Esophagus squamous epithelium (tissue), 5 donors: ENCODE results near the gene ZDHHC11B. TPM values are rescaled to one million over a fixed set of nuclear protein-coding genes. Genes with fewer than 3 reads are reported as not detected.

Experiments used
- DNase-seq: peaks from one replicate; lab custom pipeline; 2025; lab: John Stamatoyannopoulos, UW
- H3K27ac ChIP-seq, 4 donors: fragments of 200-600 bp; sonication (generic); one replicate each; pipeline ENCODE4 v1.5.1; 2016 to 2019; ENCODE audit warnings: mild to moderate bottlenecking in 1 of 4
- H3K27me3 ChIP-seq, 4 donors: fragments of 200-600 bp; sonication (generic); 1 replicate in 3 of 4; 2 replicates in 1 of 4; pipeline versions ENCODE4 v1.5.1 to v1.6.0; 2017 to 2021; ENCODE audit warnings: antibody characterized with exemption in 1 of 4
- H3K36me3 ChIP-seq, 3 donors: fragments of 200-600 bp; sonication (generic); one replicate each; pipeline ENCODE4 v1.5.1; 2016 to 2019
- H3K4me1 ChIP-seq, 3 donors: fragments of 200-600 bp; sonication (generic); one replicate each; pipeline ENCODE4 v1.5.1; 2017 to 2019
- H3K4me3 ChIP-seq, 4 donors: fragments of 200-600 bp; sonication (generic); 1 replicate in 3 of 4; 2 replicates in 1 of 4; pipeline ENCODE4 v1.5.1; 2016 to 2019; ENCODE audit warnings: mild to moderate bottlenecking in 2 of 4, moderate library complexity in 1 of 4
- H3K9me3 ChIP-seq, 3 donors: fragments of 200-600 bp; sonication (generic); one replicate each; pipeline ENCODE4 v1.5.1; 2016 to 2019
- CTCF ChIP-seq, 6 experiments: fragments of 450-650 bp in 4 of 6; fragments of 200-600 bp in 2 of 6; sonication (generic) in 2 of 6; IDR thresholded peaks; one replicate each; pipeline ENCODE4 v1.5.1; 2016 to 2019; ENCODE audit warnings: antibody characterized with exemption in 6 of 6, mild to moderate bottlenecking in 4 of 6, moderate library complexity in 4 of 6
- POLR2A ChIP-seq, 4 donors: fragments of 450-650 bp; IDR thresholded peaks; one replicate each; pipeline ENCODE4 v1.6.1; 2017; ENCODE audit warnings: antibody characterized with exemption in 4 of 4, mild to moderate bottlenecking in 4 of 4, moderate library complexity in 3 of 4
- WGBS, 2 donors: methylation state at CpG; one replicate each; pipeline ENCODE4 v1.1.5; 2018; 5-methylcytosine and 5-hydroxymethylcytosine counted together
- intact Hi-C: fragments of 100-400 bp; cut with DNase I; formaldehyde crosslinking; loops from one replicate; pipeline ENCODE4 v1.15.0; 2022
- total RNA-seq, 4 donors: library from RNA; depleted of rRNA; stranded (reverse); fragments of >200 nt; gene quantifications; one replicate each; pipeline ENCODE4 v1.1.0, GENCODE V29; 2016
- donor health status: DM: yes; HTN: yes; CAD: no.

Gene ZDHHC11B
- total RNA-seq, 4 donors from 2014 or later = 0.44 to 4.6 (median 2.7) TPM

GRCh38 chr5:668283-668995 is 116.1 kb downstream of the ZDHHC11B start:
- 82 to 84% methylated on average over 17 to 30 of the region's 44 CpGs for WGBS, 2 donors
- H3K4me1 ChIP-seq = peaks cover 27 to 60% (median 37%) of the 10 kb centered on the region in 3 donors
- H3K4me3 ChIP-seq = no peak overlapping the region
- TF ChIP-seq CTCF (IDR thresholded peaks at IDR 0.05) (no peak), POLR2A (IDR thresholded peaks at IDR 0.05) (no peak)
- DNase-seq = no peak
- no peaks in the 10 kb centered on the region for H3K9me3 ChIP-seq
- H3K27ac ChIP-seq = peak overlapping the region in 2 of 4 donors; percentile 5 to 48
- intact Hi-C loops = no loop called here
- no peaks in the 10 kb centered on the region for H3K27me3 ChIP-seq
- H3K36me3 ChIP-seq = peaks cover 0 to 37% (median 4%) of the 10 kb centered on the region in 3 donors

- intact Hi-C loops = no loop called here
Measured at GRCh38 chr5:666816-667498, 117.6 kb downstream of the ZDHHC11B start.

GRCh38 chr5:665956-666711 is 118.4 kb downstream of the ZDHHC11B start:
- intact Hi-C loops = no loop called here
- 83 to 100% methylated on average over 1 to 7 of the region's 40 CpGs for WGBS, 2 donors

More at GRCh38 chr5:666816-667498, 117.6 kb downstream of the ZDHHC11B start:
- Histone ChIP-seq H3K27ac (no peak overlapping the region), H3K9me3 (no peaks in the 10 kb centered on the region), H3K4me3 (no peak overlapping the region), H3K27me3 (no peaks in the 10 kb centered on the region), H3K4me1 (peaks cover 12 to 49% (median 24%) of the 10 kb centered on the region in 3 donors), H3K36me3 (peaks cover 0 to 52% (median 11%) of the 10 kb centered on the region in 3 donors)
- TF ChIP-seq CTCF (IDR thresholded peaks at IDR 0.05) = no peak
- no peak for DNase-seq
- 86% methylated on average over 8 of the region's 13 CpGs; no CpG with 5 or more reads in 1 of the 2 donors for WGBS, 2 donors

GRCh38 chr5:665541-665955 is 119.0 kb downstream of the ZDHHC11B start:
- H3K27me3 ChIP-seq = no peaks in the 10 kb centered on the region
- H3K36me3 ChIP-seq = peaks cover 0 to 66% (median 11%) of the 10 kb centered on the region in 3 donors
- 75% methylated on average over 2 of the region's 8 CpGs; no CpG with 5 or more reads in 1 of the 2 donors for WGBS, 2 donors
- no peak overlapping the region for H3K4me3 ChIP-seq
- no peaks in the 10 kb centered on the region for H3K9me3 ChIP-seq
- no peak for DNase-seq
- TF ChIP-seq POLR2A (IDR thresholded peaks at IDR 0.05) (no peak), CTCF (IDR thresholded peaks at IDR 0.05) (no peak)
- intact Hi-C loops = no loop called here
- no peak overlapping the region for H3K27ac ChIP-seq
- H3K4me1 ChIP-seq = peaks cover 0 to 35% (median 14%) of the 10 kb centered on the region in 3 donors

More at GRCh38 chr5:665956-666711, 118.4 kb downstream of the ZDHHC11B start:
- H3K27ac ChIP-seq = no peak overlapping the region
- no peak for DNase-seq
- H3K36me3 ChIP-seq = peaks cover 0 to 60% (median 11%) of the 10 kb centered on the region in 3 donors
- H3K4me3 ChIP-seq = no peak overlapping the region
- peaks cover 4 to 41% (median 16%) of the 10 kb centered on the region in 3 donors for H3K4me1 ChIP-seq
- no peaks in the 10 kb centered on the region for H3K9me3 ChIP-seq
- TF ChIP-seq CTCF (IDR thresholded peaks at IDR 0.05) (no peak), POLR2A (IDR thresholded peaks at IDR 0.05) (no peak)
- no peaks in the 10 kb centered on the region for H3K27me3 ChIP-seq
